SK-MEL-5 (cell line): ENCODE measurements around the gene PAQR7. TPM values are rescaled to one million over a fixed set of nuclear protein-coding genes. Genes with fewer than 3 reads are reported as not detected.

ENCODE experiments used
- DNase-seq: peaks from one replicate; pipeline ENCODE4 v3.0.0-alpha.2; 2016; ENCODE audit warnings: low read depth, low spot score
- in situ Hi-C: cut with HindIII; loops from 2 replicates; pipeline ENCODE4 v1.10.0; 2016; ENCODE audit warnings: low sequenced_read_pairs, high pct_unique_total_duplicates, low pct_unique_long_range_greater_than_20kb
- polyA plus RNA-seq, 2 experiments: library from polyadenylated mRNA; depleted of rRNA; stranded (reverse); fragments of >200 nt; gene quantifications; 2 replicates each; pipeline ENCODE4 v1.2.3, GENCODE V29; 2015
- total RNA-seq: library from RNA; depleted of rRNA; stranded (reverse); fragments of >200 nt; shearing (Covaris generic); gene quantifications from 2 replicates; pipeline ENCODE4 v1.2.3, GENCODE V29; 2014; rRNA removed

Gene PAQR7, protein sequence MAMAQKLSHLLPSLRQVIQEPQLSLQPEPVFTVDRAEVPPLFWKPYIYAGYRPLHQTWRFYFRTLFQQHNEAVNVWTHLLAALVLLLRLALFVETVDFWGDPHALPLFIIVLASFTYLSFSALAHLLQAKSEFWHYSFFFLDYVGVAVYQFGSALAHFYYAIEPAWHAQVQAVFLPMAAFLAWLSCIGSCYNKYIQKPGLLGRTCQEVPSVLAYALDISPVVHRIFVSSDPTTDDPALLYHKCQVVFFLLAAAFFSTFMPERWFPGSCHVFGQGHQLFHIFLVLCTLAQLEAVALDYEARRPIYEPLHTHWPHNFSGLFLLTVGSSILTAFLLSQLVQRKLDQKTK
- 4.2 TPM in 2 replicates for total RNA-seq
- polyA plus RNA-seq (2015; cell fraction: cytosol; rRNA removed) = 5.8 and 6.0 TPM in 2 replicates
- 4.1 and 4.3 TPM in 2 replicates for polyA plus RNA-seq (2015; cell fraction: nucleus; rRNA removed)

DNA sequence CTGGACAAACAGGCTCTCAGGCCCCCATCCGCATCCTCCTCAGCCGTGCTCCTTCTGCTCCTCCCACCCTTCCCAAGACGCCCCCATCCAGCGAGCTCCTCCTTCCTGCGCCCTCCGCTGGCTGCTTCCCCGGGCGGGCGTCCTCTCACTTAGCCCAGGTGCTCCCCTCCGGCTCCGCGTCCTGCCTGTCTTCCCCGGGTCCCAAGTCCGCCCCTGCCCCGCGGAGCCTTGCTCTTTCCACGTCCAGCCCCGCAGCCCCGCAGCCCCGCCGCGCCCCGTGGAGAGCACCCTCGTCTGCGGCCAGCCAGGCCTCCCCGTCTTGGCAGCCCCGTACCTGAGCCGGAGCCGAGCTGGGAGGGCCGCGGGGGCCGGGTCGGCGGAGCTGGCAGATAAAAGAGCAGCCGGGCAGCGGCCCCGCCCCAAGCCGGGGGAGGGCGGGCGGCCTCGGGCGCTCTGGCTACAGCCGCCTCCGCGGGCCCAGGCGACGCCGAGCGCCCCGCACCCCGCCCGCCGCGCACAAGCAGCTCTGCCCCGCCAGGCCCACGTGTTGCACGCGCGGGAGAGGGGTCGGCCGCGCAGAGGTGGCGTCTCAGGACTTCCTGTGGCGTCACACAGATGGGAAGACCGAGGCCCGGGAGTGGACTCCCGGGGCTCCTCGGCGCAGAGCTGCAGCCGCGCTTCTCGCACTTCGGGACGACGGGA, at the start of gene PAQR7:
TSS of gene PAQR7 (minus strand) at position 555 of the 702 bp plus-strand sequence. CDS start 11,869 bp downstream, outside the sequence.
- in situ Hi-C loops = no loop called here
- DNase-seq = peak; percentile 37

DNA sequence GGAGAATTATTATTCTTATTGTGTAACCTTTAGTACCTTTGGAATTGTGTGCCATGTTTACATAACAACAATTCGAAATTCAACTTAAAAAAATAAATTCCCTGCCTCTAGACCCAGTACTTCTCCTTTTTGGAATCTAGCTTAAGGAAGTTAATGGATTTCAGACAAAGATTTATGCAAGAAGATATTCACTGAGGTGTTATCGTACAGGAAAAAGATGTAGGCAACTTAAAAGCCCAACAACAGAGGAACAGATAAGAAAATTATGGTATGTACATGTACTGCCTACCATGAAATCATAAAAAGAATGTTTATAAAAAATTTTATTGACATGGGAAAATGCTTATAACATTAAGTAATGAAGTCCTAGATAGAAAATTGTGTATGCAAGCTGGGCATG, 48.9 kb upstream of the PAQR7 start:
- DNase-seq = no peak
- in situ Hi-C loops = no loop called here

DNA sequence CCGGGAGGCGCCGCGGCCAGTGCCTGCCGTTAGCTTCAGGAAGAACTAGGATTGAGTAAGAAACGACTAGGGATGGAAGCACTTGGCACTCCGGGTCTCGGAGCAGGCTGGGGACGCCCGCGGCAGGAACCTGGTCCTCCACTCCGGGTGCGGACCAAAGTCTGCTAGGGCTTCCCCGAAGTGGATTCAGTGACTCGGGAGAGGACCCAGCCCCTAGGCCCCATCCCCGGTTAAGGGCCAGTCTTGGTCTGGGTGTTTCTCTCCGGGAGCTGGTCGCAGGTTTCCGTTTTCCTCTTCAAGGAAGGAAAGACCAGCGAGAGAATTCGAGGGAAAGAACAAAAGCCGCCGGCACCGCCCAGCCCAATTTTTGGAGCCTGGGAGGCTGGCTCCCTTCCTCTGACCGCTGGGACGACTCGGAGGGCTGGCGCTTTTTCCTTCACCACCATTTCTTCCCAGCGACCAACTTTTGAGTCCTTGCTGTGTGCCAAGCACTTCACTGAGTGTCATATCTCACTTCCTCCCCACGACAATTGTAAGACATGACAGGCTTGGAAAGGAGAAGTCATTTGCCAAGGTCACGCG, 47.6 kb upstream of the PAQR7 start:
- no peak for DNase-seq
- in situ Hi-C loops = no loop called here

- DNase-seq = no peak
- in situ Hi-C loops = no loop called here
Observed at GRCh38 chr1:25922056-25922970, 46.8 kb upstream of the PAQR7 start.

- DNase-seq = no peak
- in situ Hi-C loops = no loop called here
Observed at GRCh38 chr1:25918615-25919014, 43.1 kb upstream of the PAQR7 start.

- in situ Hi-C loops = no loop called here
Observed at GRCh38 chr1:25917996-25918395, 42.5 kb upstream of the PAQR7 start.

GRCh38 chr1:25916460-25916859, 41.0 kb upstream of the PAQR7 start:
- no peak for DNase-seq
- in situ Hi-C loops = no loop called here

More at GRCh38 chr1:25917996-25918395, 42.5 kb upstream of the PAQR7 start:
- no peak for DNase-seq

DNA sequence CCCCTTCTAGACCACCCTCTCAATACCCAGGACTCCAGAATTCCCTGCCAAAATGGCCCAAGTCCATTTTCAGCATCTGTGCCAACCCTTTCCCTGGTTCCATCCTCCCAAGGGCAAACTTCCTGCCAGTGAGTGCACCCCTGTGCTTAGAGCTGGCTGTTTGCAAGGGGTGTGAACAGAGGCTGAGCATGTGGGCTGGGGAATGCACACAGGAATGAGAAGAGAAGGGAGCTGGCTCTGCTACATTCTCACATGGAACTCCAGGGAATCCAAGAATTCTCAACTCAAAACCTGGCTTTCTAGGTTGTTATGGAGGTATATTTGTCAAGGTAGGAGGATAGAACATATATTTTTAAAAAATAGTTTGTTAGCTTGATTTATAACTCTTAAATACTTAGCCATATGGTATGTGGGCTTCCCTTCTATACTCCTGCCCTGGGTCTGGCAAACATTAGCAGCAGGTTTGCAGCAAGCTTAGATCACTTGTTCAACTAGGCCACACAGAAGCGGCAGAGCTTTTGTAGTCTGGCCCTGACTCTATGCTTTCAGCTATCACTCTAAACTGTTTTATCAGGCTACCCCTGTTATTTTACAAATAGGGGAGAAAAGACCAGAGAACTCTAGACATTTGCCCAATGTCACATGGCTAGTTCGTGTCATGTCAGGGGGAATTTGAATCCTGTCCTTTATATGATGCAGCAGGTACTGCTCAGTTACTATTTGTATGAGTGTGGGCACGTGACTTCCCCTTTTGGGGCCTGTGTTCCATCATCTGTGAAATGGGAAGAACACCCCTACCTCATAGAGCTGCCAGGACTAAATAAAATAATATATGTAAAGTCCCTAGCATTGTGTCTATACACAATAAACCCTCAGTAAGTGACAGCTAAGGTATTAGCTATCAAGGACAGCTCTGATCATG, 38.8 kb upstream of the PAQR7 start:
- DNase-seq = no peak
- in situ Hi-C loops = no loop called here

DNA sequence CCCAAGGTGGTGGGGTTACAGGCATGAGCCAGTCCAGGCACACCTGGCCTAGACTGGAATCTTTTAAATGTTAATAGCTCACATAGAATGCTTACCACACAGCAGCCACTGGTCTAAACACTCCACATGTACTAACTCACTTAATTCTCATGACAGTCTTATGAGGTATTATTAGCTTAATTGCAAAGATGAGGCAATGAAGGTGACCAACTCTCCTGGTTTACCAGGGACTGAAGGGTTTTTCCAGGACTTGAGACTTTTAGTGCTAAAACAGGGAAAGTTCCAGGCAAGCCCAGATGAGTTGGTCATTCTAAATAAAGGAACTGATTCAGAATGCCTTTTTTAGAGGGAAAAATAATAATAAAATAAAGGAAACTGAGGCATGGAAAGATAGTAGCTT, 37.7 kb upstream of the PAQR7 start:
- in situ Hi-C loops = no loop called here
- no peak for DNase-seq

- DNase-seq = no peak
- in situ Hi-C loops = no loop called here
Observed at GRCh38 chr1:25912076-25912831, 36.7 kb upstream of the PAQR7 start.

DNA sequence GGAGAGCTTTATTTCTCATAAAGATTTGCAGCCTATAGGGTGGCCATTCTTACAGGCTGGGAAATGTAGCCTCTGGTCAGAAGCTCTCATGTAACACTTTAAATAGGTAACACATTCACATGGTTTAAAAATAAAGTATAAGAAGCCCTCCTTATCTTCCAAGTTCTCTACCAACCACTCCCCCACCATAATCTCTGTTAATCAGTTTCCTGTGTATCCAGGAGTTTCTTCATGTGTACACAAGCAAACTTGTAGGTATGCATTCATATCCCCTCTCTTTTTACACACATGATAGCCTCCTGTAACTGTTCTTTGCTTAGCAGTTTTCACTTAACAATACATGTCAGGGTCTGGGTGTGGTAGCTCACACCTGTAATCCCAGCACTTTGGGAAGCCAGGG, 35.7 kb upstream of the PAQR7 start:
- in situ Hi-C loops = no loop called here
- DNase-seq = no peak

DNA sequence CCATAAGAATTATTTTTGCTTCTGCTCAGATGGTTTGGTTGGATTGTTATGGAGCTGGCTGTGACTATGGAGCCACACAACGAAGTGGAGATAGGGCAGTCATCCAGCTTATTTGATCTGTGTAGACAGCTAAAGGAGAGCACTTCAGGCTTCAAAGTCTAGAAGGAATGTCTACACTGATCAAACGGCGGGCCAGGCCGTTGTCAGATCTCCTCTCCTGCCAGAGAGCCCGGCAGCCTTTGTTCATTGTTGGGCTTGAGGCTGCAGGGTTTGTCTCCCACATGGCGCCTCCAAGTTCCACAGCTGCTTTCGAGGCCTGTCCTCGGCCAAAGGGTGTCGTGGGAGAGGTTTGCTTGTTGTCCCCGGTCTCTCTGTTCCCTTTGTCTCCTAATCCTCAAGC, 33.5 kb upstream of the PAQR7 start:
- in situ Hi-C loops = no loop called here
- no peak for DNase-seq

DNA sequence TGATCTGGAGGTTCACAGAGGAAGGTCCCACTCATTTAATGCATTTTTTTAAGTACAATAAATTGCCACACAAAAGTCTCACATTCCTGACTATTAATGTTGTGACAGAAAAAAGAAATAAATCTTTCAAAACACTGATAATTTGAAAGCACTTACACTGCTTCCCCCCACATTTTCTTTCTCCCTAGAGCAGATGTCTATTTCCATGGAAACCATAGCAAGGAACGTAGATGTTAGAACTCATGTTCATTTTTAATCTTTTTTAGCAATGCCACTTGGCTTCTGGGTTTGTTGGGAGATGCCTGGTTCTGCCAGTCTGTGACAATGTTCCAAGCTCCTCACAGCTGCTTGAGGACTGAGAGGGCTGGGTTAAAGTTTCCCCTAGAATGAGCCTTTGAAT, 32.7 kb upstream of the PAQR7 start:
- in situ Hi-C loops = no loop called here

DNA sequence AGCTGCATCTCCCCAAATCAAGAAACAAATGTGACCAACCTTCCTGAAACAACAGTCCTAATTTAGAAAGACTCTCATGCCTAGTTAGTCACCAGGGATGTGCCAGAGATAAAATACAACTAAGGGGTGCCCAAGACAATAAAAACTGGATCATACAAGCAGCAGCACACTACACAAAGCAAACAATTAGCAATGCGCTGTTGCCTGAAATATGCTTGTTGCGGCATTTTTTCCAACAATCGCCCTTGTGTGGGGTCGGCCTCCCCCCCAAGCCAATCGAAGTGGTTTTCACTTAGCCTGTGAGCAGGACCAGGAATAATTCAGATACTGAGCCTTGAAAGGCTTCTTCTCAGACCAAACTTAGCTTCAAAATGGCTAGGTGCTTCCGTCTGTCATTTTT, 32.1 kb upstream of the PAQR7 start:
- DNase-seq = no peak
- in situ Hi-C loops = no loop called here

More for the DNA sequence above, 32.7 kb upstream of the PAQR7 start:
- no peak for DNase-seq

- in situ Hi-C loops = no loop called here
- DNase-seq = no peak
Observed at GRCh38 chr1:25906644-25907300, 31.3 kb upstream of the PAQR7 start.
